GM19035 (cell line): ENCODE data around the gene PTPN7.
A peak's percentile ranks its signal among the peaks of the same experiment; 100 is the strongest.
"Not testable (repeated sequence)": the region's sequence is repeated elsewhere in the genome, so short reads cannot be mapped to it uniquely, and the experiment has no call there.

Source experiments
- ATAC-seq: cut with Tn5 transposase; IDR thresholded peaks from one replicate; pipeline ENCODE4 v1.9.1; 2021; ENCODE audit not compliant: unreplicated experiment

The PTPN7 gene

DNA sequence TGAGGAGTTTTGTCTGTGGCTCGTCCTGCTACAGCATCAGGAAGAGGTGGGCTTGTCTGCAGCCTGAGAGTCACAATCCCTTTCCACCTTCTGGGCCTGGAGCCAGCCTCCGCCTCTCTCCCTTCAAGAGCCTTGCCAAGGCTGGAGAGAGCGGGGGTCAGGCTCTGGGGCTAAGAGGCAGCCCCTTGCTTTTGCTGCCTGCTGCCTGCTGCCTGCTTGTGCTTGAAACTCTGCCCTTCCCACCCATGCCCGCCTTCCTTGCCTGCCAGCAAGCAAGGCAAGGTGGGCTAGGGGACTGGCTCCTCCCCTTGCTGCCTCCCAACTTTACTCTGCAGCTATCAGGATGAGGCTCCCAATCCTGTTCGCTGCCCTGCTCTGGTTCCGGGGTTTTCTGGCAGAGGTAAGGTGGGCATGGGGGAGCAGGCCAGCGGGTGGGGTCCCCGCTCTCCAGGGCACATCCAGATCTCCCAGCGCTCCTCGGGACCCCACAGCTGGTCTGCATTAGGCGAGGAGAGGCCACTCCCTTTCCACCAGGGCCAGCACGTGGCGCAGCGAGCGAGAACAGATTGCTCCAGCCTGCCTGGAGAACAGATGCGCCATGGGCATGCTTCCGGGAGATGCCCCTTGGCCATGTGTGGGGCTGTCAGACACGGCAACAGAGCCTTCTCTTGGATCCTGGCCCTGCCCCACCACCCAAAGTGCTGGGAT lies 7.5 kb upstream of the PTPN7 start:
- ATAC-seq: no peak

DNA sequence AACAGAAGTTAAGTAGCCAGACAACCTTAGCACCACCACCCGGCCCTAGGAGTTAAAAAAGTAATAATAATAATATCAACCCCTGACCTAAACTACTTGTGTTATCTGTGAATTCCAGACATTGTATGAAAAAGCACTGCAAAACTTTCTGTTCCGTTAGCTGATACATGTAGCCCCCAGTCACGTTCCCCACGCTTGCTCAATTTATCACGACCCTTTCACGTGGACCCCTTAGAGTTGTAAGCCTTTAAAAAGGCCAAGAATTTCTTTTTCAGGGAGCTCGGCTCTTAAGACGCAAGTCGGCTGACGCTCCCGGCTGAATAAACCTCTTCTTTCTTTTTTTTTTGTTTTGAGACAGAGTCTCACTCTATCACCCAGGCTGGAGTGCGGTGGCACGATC lies 6.7 kb upstream of the PTPN7 start:
- not testable (repeated sequence) for ATAC-seq

GRCh38 chr1:202165942-202166843 lies 5.8 kb upstream of the PTPN7 start:
- ATAC-seq: no peak

GRCh38 chr1:202165267-202165941 lies 5.0 kb upstream of the PTPN7 start:
- ATAC-seq: no peak

DNA sequence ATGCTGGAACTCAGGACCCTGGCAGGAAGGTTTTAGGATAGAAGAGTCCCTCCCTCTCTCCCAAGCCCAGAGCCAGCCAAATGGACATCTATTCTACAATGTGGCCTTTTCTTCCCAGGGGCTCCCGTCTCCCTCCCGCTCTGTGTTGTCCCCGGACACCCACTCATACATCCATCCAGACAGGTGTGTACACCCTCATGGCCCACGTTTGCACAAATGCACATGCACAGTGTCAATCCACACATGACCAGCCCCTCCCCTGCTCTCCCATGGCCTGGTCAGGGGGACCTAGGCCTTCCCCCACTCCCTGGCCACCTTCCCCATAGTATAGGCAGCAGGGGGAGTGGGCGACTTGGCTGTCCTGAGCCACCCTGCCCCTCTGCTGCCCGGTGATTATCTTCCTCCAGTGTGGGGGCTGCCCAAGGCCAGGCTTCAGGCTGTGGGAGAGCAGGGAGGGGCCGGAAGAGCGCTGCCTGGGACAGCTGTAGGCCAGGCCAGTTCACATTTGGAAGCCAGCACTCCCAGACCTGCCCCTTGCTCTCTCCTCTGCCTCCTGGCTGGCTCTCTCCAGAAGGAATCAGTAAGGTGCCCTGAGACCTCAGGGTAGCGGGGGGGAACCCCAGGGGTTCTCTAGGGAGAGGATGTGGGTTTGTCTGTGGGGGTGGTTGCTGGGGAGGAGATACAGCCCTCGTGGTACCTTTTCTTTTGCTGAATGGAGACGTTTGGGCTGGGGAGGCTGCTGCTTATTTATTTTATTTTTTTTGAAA lies 4.1 kb upstream of the PTPN7 start:
- ATAC-seq: peak; percentile 60

DNA sequence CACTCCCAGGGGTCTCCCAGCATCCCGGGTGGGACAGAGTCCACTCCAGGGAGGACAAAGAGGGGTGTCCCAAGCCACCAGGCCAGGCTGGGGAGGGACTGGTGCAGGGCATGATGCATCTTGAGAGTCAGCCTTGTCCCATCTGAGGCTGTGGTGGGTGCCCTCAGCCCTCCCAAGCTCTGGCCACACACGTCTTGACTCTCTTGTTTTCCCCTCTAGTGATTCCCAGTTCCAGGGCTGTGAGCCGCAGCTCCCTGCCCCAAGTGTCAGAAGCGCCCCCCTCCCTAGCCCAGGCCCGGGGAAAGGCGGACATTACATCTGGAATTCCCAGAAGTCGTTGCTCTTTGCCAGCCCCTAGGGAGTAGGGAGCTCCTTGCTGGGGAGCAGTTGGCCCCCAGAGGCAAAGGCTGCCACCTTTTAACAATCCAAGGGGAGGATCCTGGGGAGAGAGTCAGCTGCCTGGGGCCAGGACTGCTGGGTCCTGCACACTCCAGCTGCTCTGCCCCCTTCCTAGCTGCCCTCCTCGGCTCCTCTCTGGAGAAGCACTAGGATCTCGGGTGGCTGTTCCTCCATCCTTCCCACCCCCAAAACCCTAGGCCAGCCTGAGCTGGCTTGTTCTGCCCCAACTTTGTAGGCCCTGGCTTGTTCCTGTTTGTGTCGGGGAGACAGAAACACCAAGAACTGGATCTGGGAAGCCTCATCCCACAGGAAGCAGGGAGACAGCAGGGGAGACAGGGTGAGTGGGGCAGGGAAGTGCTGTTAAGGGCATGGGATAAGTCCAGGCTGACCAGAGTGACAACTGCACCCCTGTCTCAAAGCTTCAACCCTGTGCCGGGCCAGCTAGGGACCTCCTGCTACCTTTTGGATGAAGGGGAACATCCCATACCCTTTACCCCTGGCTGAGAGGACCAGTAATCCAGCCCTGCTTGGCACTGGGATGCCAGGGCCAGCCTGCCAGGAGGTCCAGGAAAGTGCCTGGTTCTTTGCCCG lies 3.2 kb upstream of the PTPN7 start:
- ATAC-seq: no peak

- ATAC-seq: no peak
Observed at GRCh38 chr1:202162418-202163280, 2.2 kb upstream of the PTPN7 start.

GRCh38 chr1:202162047-202162417 lies 1.6 kb upstream of the PTPN7 start:
- no peak for ATAC-seq

DNA sequence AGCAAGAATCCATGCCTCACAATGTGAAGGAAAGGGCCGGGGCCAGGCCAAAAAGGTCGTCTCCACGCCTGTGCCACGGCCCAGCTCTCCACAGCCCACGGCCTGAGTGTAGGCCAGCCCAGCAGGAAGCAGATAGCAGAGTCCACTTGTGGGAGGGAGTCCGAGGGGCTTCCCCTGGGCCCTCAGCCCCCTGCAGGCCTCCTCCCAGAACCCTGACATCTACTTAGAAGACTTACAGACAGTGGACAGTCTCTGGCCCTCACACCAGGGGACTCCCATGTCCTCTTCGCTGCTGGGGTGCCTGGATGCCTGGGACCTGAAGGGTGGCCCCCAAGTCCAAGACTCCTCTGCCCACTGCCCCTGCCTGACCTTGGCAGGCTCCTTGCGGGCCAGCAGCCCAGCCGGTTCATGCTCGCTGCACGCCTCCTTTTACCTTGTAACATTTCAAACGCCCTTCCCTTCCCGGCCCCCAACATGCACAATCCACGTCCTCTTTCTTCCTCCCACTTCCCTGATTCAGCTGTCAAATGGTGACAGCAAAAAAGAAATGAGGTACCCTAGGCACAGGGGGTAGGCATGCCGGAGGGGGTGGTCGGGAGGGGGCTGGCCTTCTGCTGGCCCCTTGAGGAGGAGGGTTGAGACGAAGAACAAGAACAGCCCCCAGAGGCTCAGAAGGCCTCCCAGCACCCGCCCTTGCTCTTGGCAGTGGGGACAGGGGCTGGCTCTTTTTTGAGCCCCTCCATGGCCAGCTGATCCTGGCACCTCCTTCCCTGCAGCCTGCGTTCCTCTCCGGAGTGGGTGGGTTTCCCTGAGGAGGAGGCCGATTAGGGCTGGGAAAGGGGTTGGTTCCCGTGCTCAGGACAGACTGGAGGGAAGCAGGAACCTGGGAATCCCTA lies 997 bp upstream of the PTPN7 start:
- no peak for ATAC-seq

- ATAC-seq: no peak
Observed at GRCh38 chr1:202159534-202160371, 649 bp downstream of the PTPN7 start.

DNA sequence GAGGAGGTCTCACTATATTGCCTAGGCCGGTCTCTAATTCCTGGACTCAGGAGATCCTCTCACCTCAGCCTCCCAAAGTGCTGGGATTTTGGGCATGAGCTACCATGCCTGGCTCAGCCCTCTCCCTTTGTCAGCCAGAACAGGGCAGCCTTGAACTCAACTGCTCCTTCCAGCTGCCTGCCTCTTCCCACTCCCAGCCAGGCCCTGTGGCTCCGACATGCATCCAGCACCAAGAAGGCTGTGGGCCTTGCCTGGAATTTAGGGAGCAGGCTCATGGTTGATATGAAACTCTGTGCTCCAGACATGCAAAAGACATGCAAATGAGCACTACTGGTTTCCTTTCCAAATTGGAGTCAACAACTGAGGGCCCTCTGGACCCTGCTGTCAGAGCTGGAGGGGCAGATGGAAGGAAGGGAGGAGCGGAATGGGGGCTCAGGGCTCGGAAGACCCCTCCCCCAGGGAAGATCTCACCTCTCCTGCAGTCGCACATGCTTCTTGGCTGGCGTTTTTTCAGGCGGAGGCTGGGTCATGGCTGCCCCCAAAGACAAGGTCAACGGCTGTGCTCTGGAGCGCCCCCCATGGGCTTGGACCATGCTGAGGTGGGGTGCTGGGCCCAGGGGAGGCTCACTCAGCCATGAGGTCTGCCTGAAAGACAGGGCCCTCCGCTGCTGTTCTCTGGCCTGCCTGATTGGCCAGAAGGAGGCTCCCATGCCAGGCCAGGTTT lies 1.4 kb downstream of the PTPN7 start:
- ATAC-seq: no peak

- ATAC-seq: no peak
Observed at GRCh38 chr1:202157945-202158344, 2.5 kb downstream of the PTPN7 start.

DNA sequence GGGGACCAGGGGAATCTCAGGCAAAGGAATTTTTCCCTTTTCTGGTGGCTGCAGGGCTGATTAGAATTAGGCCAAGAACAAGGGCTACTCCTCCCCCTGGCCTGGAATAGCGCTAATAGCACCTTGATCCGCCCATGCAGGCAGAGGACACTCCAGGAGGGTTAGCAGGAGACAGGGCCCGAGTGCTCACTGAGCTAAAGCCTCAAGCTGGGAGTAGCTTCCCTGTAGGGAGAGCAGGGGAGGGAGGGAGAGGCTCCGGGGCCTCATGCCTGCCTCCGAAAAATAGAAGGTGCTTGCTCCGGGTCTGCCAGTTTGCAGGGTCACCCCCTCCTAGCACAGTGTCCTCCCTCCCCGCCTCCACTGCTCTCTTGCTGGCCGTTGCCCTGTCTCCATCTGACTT lies 3.8 kb downstream of the PTPN7 start:
- ATAC-seq: no peak

GRCh38 chr1:202155478-202156021 lies 4.9 kb downstream of the PTPN7 start:
- no peak for ATAC-seq

GRCh38 chr1:202154766-202155477 lies 5.5 kb downstream of the PTPN7 start:
- ATAC-seq: no peak
